DMS114 treated with DMSO at 0.1 percent for 48 hours (cell line): Measurements from ENCODE around the gene KRTAP10-3.
"Not testable (repeated sequence)": the region's sequence is repeated elsewhere in the genome, so short reads cannot be mapped to it uniquely, and the experiment has no call there.

Source experiments
- DNase-seq: peaks from one replicate; lab custom pipeline; 2025; ENCODE audit not compliant: unreplicated experiment; lab: John Stamatoyannopoulos, UW

KRTAP10-3 gene

GRCh38 chr21:44558695-44559094 lies at the start of gene KRTAP10-3:
Gene KRTAP10-3 (minus strand): TSS chr21:44558795. CDS start chr21:44558715, 80 bp downstream.
- no peak for DNase-seq

- DNase-seq: no peak
These were observed 47.9 kb upstream of the KRTAP10-3 start for GRCh38 chr21:44606495-44606894.

GRCh38 chr21:44603911-44604310 lies 45.3 kb upstream of the KRTAP10-3 start:
- no peak for DNase-seq

- DNase-seq: no peak
These were observed 44.7 kb upstream of the KRTAP10-3 start for GRCh38 chr21:44603109-44603875.

- DNase-seq: no peak
These were observed 43.9 kb upstream of the KRTAP10-3 start for GRCh38 chr21:44602463-44602850.

- DNase-seq: no peak
These were observed 43.2 kb upstream of the KRTAP10-3 start for GRCh38 chr21:44601596-44602462.

- not testable (repeated sequence) for DNase-seq
These were observed 42.5 kb upstream of the KRTAP10-3 start for GRCh38 chr21:44601091-44601490.

- not testable (repeated sequence) for DNase-seq
These were observed 41.8 kb upstream of the KRTAP10-3 start, which contains the start of gene KRTAP10-7 for GRCh38 chr21:44600118-44600978. Gene KRTAP10-7 (plus strand): TSS chr21:44600597. CDS start chr21:44600622, 25 bp downstream.

GRCh38 chr21:44599264-44600029 lies 40.9 kb upstream of the KRTAP10-3 start:
- no peak for DNase-seq

GRCh38 chr21:44598061-44598460 lies 39.5 kb upstream of the KRTAP10-3 start:
- no peak for DNase-seq

- no peak for DNase-seq
These were observed 37.6 kb upstream of the KRTAP10-3 start for GRCh38 chr21:44596068-44596725.

GRCh38 chr21:44595524-44595923 lies 36.9 kb upstream of the KRTAP10-3 start:
- no peak for DNase-seq

- DNase-seq: no peak
These were observed 35.9 kb upstream of the KRTAP10-3 start for GRCh38 chr21:44594406-44594916.

- no peak for DNase-seq
These were observed 35.2 kb upstream of the KRTAP10-3 start for GRCh38 chr21:44593598-44594405.

- no peak for DNase-seq
These were observed 34.1 kb upstream of the KRTAP10-3 start, which contains the start of gene KRTAP10-6 for GRCh38 chr21:44592446-44593311. Gene KRTAP10-6 (minus strand): TSS chr21:44592505. CDS start chr21:44592484, 21 bp downstream.

GRCh38 chr21:44591801-44592130 lies 33.2 kb upstream of the KRTAP10-3 start:
- DNase-seq: not testable (repeated sequence)

GRCh38 chr21:44590897-44591800 lies 32.6 kb upstream of the KRTAP10-3 start:
- not testable (repeated sequence) for DNase-seq
